ENCODE measurements around the gene CRHR1. TPM values are rescaled to one million over a fixed set of nuclear protein-coding genes. Genes with fewer than 3 reads are reported as not detected.

CRHR1 gene
- polyA plus RNA-seq, 1 donor (not counting 4 experiments of a cell fraction or from before 2014, with no cell fraction given) = not detected

DNA sequence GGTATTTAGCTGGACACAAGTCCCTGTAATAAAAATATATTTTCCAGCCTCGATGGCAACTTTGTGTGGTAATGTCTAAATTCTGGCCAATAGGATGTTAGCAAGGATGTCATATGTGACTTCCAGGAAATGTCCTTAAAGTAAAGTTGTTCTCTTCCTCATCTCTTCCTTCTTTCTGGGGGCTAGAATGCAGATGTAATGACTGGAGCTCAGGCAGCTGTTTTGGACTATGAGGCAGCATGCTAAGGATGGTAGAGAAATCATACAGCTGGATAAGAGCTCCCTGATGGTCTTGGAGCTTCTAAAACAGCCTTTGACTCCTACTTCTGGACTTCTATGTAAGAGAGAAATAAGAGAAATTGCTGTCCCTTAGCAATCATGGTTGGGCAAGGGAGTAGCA, 93.3 kb downstream of the CRHR1 start:
- H3K27me3 ChIP-seq (ENCODE audit: control insufficient read depth, extremely low read depth, insufficient read depth, low read length) = no peaks in the 10 kb centered on the region
- dilution Hi-C loops (cut with MboI; ENCODE audit: extremely low pct_ligation_motif_present, low sequenced_read_pairs) = no loop called here
- no peak for TF ChIP-seq EZH2 (IDR thresholded peaks at IDR 0.05; ENCODE audit: low read length)
- TF ChIP-seq, protein P1, sequence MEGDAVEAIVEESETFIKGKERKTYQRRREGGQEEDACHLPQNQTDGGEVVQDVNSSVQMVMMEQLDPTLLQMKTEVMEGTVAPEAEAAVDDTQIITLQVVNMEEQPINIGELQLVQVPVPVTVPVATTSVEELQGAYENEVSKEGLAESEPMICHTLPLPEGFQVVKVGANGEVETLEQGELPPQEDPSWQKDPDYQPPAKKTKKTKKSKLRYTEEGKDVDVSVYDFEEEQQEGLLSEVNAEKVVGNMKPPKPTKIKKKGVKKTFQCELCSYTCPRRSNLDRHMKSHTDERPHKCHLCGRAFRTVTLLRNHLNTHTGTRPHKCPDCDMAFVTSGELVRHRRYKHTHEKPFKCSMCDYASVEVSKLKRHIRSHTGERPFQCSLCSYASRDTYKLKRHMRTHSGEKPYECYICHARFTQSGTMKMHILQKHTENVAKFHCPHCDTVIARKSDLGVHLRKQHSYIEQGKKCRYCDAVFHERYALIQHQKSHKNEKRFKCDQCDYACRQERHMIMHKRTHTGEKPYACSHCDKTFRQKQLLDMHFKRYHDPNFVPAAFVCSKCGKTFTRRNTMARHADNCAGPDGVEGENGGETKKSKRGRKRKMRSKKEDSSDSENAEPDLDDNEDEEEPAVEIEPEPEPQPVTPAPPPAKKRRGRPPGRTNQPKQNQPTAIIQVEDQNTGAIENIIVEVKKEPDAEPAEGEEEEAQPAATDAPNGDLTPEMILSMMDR (optimal IDR thresholded peaks at IDR 0.05 in 1 of 3, IDR thresholded peaks at IDR 0.05 in 1 of 3, conservative IDR thresholded peaks at IDR 0.05 in 1 of 3; ENCODE audit: extremely low read depth in 1 of 3, insufficient read depth in 2 of 3, low read length in 3 of 3) = no peak

DNA sequence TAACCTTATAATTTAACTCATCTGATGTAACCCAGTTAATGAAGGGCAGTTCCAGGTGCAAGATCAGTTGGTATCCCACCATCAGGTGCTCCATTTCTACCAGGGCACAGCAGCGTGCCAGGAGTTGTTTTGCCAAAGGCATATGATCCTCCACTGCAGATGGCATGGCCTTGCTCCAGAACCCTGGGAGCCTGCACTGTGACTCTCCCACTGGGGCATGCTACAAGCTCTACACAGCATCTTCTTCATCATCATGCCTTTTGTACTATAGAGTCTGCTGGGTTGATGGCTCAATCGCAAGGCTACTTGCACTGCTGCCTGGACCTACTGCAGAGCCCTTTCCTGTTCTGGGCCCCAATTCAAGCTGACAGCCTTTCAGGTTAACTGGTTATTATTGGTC, 98.9 kb downstream of the CRHR1 start:
- no peak overlapping the region for H3K9ac ChIP-seq (ENCODE audit: control insufficient read depth, extremely low read depth, insufficient read depth, low read length)
- no peaks in the 10 kb centered on the region for H3K9me3 ChIP-seq (ENCODE audit: control insufficient read depth, low read depth, low read length)
- no peaks in the 10 kb centered on the region for H3K4me1 ChIP-seq (ENCODE audit: control insufficient read depth, extremely low read depth, insufficient read depth, low read length)
- H3K27me3 ChIP-seq (ENCODE audit: control insufficient read depth, extremely low read depth, insufficient read depth, low read length) = no peaks in the 10 kb centered on the region
- TF ChIP-seq, protein P1 (optimal IDR thresholded peaks at IDR 0.05 in 1 of 3, IDR thresholded peaks at IDR 0.05 in 1 of 3, conservative IDR thresholded peaks at IDR 0.05 in 1 of 3; ENCODE audit: extremely low read depth in 1 of 3, insufficient read depth in 2 of 3, low read length in 3 of 3) = no peak
- TF ChIP-seq EZH2 (IDR thresholded peaks at IDR 0.05; ENCODE audit: low read length) = no peak
- DNase-seq (ENCODE audit: low read depth, low spot score) = no peak
- no peak overlapping the region for H3K4me2 ChIP-seq (ENCODE audit: control insufficient read depth, extremely low read depth, insufficient read depth, low read depth, low read length)
- H3K4me3 ChIP-seq (ENCODE audit: control insufficient read depth in 2 of 3, extremely low read depth in 1 of 3, insufficient read depth in 2 of 3, low read depth in 1 of 3, low read length in 3 of 3) = no peak overlapping the region
- H3K9me1 ChIP-seq (ENCODE audit: control insufficient read depth, extremely low read depth, insufficient read depth, low read length) = no peaks in the 10 kb centered on the region
- no peak overlapping the region for H3K27ac ChIP-seq (ENCODE audit: control insufficient read depth, insufficient read depth, low read length)
- no peak for FAIRE-seq
- H3K36me3 ChIP-seq (ENCODE audit: control insufficient read depth in 2 of 2, extremely low read depth in 1 of 2, insufficient read depth in 2 of 2, low read length in 2 of 2) = no peaks in the 10 kb centered on the region
- no peaks in the 10 kb centered on the region for H3K79me2 ChIP-seq (ENCODE audit: control insufficient read depth, insufficient read depth, low read length)
- no peak overlapping the region for H2AFZ ChIP-seq (ENCODE audit: control insufficient read depth, low read length)
- H4K20me1 ChIP-seq (ENCODE audit: control insufficient read depth, extremely low read depth, insufficient read depth, low read length) = no peaks in the 10 kb centered on the region
- dilution Hi-C loops (cut with MboI; ENCODE audit: extremely low pct_ligation_motif_present, low sequenced_read_pairs) = no loop called here

More for the DNA sequence above, 93.3 kb downstream of the CRHR1 start:
- H3K79me2 ChIP-seq (ENCODE audit: control insufficient read depth, insufficient read depth, low read length) = no peaks in the 10 kb centered on the region
- H3K27ac ChIP-seq (ENCODE audit: control insufficient read depth, insufficient read depth, low read length) = no peak overlapping the region
- H3K4me3 ChIP-seq (ENCODE audit: control insufficient read depth in 2 of 3, extremely low read depth in 1 of 3, insufficient read depth in 2 of 3, low read depth in 1 of 3, low read length in 3 of 3) = no peak overlapping the region
- FAIRE-seq (no peak), DNase-seq (ENCODE audit: low read depth, low spot score) (no peak)
- H4K20me1 ChIP-seq (ENCODE audit: control insufficient read depth, extremely low read depth, insufficient read depth, low read length) = no peaks in the 10 kb centered on the region
- H3K9ac ChIP-seq (ENCODE audit: control insufficient read depth, extremely low read depth, insufficient read depth, low read length) = no peak overlapping the region
- H3K9me1 ChIP-seq (ENCODE audit: control insufficient read depth, extremely low read depth, insufficient read depth, low read length) = no peaks in the 10 kb centered on the region
- H3K9me3 ChIP-seq (ENCODE audit: control insufficient read depth, low read depth, low read length) = no peaks in the 10 kb centered on the region
- no peaks in the 10 kb centered on the region for H3K4me1 ChIP-seq (ENCODE audit: control insufficient read depth, extremely low read depth, insufficient read depth, low read length)
- H3K36me3 ChIP-seq (ENCODE audit: control insufficient read depth in 2 of 2, extremely low read depth in 1 of 2, insufficient read depth in 2 of 2, low read length in 2 of 2) = no peaks in the 10 kb centered on the region
- H2AFZ ChIP-seq (ENCODE audit: control insufficient read depth, low read length) = no peak overlapping the region
- no peak overlapping the region for H3K4me2 ChIP-seq (ENCODE audit: control insufficient read depth, extremely low read depth, insufficient read depth, low read depth, low read length)

Other genes starting within 250 kb of the CRHR1 start
- gene SPPL2C, start 60.6 kb downstream of the CRHR1 start, polyA plus RNA-seq = not detected in 3 replicates
- 0.08 to 0.15 TPM (median 0.10 TPM) in 3 replicates for gene MAPT, start 110.2 kb downstream of the CRHR1 start, polyA plus RNA-seq
- gene STH, start 214.9 kb downstream of the CRHR1 start, polyA plus RNA-seq = not detected in 3 replicates

All from keratinocyte (primary cell).